NCI-H748 (cell line): ENCODE measurements around the gene MKNK1.
A peak's percentile ranks its signal among the peaks of the same experiment; 100 is the strongest.

Experiments used
- DNase-seq: peaks from one replicate; lab custom pipeline; 2025; ENCODE audit not compliant: unreplicated experiment; lab: John Stamatoyannopoulos, UW

Gene MKNK1

DNA sequence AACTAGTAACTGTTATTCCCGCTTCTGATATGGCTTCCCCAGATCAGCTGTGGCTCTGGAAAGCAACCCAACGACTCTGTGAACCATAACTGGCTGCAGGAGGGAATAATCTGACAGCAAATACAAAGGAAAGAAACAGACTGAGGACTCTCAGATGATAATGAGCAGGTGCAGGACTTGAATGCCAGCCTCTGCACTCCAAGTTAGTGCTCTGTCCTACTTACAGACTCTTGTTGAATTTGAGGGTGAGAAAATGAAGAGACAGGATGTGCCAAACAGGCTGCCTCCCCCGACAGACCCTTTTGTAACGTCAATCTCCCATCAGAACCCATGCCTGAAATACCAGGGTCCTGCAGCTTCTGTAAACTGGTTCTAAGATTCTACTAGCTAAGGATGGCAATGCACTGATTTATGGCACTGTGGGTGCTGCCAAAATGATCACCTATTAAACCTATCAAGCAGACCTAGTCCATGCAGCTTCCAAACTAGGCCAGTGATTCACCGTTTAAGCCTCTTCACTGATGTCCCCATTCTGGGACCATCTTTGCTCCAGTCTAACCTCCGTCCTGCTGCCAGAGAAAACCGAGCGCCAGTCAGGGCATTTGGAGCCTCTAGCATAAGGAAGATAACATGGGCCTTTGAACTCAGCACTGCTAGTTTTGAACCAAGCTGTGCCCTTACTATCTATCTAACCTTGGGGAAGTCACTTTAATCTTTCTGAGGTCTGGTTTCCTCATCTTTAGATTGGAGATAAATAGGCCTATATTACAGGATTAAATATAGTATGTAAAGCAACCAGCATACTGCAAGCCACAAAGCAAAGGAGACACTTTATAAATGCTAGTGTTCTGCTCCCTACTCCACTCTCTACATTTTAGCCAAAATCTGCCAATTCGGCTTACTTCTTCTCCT lies 4.8 kb downstream of the MKNK1 start:
- DNase-seq = no peak

DNA sequence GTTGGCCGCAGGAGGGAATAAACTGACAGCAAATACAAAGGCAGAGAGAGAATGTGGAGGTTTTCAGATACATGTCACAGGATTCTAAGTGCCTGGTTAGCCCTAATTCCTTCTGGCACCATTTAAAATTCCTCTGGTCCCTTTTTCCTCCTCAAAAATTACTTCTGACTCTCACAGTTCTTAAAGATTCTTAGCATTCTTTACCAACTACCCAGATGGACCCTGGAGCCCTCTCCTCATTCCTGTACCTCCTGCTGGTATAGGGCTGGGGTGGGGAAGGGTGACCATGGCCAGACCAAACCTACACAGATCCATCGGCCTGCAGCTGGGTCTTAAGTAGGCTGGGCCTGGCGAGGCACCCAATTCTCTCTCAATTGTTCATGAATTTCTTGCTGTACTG lies 7.2 kb downstream of the MKNK1 start:
- no peak for DNase-seq

DNA sequence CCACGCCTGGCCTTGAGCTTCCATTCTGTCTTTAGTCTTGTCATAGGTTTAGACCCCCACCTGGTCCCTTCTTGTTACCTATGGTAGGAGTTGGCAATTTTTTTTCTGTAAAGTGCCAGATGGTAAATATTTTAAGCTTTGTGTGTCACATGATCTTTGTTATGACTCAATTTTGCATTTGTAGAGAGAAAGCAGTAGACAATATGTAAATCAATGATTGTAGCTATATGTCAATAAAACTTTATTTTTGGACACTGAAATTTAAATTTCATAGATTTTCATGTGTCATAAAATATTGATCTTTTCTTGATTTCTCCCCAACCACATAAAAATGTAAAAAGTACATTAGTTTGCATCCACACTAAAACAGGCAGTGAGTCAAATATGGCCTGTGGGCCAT lies 8.0 kb downstream of the MKNK1 start:
- no peak for DNase-seq

DNA sequence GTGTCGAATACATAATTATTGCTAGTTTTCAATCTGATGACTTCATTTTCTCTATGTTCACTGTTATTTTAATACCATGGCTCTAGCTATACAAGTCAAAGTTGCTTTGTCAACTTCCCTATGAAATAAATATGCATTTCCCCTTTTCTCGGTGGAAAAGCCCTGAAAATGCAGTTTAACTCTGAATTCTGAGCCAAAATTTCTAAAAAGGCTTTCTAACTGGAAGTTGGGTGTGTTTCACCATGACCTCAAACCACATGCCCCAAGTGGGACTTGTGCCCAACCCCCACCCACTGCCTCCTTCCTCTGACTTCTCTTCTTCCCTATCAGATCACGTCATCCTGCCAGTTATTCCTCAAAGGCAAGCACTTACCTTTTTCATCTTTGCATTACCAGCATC lies 8.9 kb downstream of the MKNK1 start:
- DNase-seq = no peak

DNA sequence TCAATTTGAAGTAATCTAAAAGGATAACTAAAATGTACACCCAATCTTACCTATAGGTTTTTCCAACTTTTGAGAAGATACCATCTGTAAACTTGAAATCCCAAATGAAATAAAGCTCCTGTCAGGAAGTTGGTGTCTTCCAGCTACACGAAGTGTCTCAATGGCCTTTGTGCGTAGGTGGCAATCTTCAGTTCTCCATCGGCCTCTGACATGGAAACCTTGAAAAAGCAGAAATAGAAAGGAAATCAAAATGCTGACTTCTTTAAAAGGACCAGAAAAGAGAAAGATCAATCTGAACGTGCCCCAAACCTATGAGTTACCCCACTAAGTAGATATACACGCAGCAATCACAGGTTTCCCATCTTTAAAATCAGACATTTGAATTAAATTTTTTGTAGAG lies 10.0 kb downstream of the MKNK1 start:
- no peak for DNase-seq

DNA sequence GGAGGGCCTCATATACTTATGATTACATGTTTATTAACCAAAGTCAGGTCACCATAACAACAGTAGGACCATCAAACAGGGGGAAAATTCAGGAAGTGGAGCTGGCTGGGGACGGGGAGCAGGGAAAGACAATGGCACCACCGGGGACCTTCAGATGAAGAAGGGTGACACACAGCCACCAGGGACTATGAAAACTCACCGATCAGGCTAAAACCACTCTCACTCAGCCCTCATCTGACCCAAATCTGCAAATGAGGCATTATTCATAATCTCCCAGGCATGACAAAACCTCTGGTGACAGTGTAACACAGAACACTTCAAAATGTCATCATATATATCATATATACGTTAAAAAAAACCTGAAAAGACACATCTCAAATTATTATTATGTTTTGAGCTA lies 11.2 kb downstream of the MKNK1 start:
- DNase-seq = no peak

DNA sequence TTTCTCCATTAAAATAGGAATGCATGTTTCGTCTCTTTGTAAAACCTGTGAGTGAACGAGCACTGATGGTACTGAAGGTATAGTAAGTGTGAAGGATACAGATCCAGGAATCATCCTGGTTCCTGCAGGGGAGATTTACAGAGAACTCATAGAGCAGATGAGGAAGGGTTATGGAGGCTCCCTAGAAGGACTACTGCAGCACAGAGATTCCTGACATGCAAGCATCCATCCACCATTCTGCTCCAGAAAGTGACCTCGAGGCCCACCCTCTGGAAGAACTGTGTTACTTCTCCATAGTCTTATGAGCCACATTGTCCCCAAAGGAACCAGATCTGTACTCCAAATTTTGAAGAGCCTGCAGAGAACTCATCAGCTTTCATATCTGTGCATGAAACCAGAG lies 14.5 kb downstream of the MKNK1 start:
- DNase-seq = no peak

DNA sequence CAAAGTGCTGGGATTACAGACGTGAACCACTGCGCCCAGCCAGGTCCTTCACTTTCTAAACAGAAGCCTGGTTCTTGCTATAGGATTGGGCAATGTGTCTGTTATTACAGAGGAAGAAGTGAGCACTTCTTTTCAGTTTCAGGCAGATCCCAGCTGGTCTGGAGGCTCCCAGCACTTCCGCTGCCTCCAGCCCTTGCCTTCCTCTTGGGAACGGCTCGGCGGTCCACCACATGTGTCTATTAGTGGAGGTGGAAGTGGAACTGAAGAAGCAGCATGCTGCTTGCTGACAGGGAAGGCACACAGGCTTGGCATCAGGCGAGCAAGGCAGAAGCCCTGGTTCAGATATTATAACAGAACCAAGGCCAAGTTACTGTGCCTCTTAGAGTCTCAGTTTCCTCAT lies 17.0 kb downstream of the MKNK1 start:
- DNase-seq = no peak

DNA sequence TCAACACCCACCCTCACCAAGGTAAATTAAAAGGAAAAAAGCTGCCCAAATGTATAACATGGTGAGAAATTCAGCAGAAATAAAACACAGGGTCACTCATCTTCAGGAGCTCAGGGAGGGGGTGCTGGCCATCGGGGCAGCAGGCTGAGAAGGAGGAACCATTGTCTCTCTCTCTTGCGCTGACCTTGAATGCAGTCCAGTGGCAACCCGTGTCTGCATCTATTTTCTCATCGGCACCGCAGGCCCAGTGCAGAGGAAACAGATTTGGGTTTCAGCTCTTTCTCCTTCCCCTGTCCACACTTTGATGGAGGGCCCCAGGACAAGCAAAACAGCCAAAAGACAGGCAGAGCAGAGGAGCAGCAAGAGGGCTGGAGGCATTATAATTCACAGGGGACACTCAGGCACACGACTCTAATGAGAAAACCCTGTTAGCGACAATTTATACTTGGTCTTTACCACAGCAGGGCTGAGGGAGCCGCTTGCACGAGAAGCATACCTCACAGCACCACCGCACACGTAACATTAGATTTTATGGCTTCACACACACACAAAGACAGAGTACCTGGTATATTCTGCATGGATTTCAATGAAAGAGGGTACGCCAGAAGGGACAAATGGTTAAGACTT lies 18.6 kb downstream of the MKNK1 start:
- DNase-seq = no peak

DNA sequence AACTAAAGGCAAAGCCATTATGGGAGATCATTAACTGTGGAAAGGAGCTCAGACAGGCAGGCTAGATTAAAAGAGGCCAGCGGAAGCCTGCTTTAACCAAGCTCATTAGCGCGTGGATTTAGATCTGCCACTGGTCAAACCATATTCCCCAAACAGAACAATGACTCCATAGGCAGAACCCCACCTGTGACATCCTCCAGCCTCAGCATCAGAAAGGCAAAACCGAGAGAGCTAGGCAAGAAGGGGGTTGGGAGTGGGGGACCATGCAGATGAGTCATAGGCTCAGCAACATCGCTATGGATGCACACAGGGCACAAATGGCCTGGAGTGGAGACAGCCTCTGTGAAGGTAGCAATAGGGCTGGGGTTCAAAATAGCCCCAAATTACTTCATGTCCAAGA lies 20.6 kb downstream of the MKNK1 start:
- DNase-seq = no peak

DNA sequence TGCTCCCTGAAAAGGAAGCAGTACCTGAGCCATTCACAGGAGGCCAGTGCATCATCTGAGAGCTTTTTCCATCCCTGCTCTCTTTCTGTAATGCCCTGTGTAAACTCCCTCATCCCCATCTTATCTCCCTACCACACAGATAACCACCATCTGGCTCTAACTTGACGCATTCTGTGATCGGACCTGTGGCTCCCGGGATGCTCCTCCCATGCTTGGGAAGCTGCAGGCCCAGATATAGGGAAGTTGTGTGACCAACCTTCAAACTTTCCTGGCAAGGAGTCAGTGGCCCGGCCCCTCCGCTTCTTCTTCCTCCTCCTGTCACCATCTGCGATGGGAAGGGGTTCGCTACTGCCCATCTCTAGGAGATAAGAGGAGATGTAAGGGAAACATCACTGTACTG lies 21.1 kb downstream of the MKNK1 start:
- DNase-seq = no peak

DNA sequence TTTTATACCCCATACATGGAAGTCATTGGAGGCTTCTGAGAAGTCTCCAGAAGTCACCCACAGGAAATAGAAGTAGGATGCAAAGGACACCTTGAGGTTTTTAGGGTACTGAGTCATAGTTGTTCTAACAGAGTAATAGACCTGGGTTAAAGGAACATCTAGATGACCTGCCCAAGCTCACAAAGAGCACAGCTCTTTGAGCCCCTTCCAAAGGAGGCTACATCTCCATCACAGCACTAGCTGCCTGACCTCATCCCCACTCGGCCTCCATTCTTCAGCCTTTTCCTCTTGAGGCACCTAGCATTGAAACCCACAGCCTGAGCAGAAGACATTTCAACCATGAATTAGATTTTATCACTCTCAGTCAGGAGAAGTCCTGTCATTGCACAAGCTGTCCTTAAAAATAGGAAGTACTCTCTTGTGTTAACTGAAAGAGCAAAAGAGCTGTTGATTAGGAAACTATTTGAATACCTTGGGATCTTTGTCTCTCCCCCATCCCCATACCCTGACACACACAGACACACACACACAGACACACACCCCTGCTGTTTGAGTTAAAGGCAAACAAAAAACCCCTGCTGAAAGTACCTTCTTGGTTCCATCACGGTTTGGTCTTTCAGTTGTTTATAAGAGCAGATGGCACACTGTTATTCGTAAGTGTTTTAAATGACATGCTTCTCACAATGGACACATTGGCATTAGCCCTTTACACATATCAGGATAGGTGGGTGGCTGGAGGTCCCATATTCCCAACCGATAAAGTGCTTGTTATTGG lies 22.2 kb downstream of the MKNK1 start:
- peak; percentile 14 for DNase-seq

DNA sequence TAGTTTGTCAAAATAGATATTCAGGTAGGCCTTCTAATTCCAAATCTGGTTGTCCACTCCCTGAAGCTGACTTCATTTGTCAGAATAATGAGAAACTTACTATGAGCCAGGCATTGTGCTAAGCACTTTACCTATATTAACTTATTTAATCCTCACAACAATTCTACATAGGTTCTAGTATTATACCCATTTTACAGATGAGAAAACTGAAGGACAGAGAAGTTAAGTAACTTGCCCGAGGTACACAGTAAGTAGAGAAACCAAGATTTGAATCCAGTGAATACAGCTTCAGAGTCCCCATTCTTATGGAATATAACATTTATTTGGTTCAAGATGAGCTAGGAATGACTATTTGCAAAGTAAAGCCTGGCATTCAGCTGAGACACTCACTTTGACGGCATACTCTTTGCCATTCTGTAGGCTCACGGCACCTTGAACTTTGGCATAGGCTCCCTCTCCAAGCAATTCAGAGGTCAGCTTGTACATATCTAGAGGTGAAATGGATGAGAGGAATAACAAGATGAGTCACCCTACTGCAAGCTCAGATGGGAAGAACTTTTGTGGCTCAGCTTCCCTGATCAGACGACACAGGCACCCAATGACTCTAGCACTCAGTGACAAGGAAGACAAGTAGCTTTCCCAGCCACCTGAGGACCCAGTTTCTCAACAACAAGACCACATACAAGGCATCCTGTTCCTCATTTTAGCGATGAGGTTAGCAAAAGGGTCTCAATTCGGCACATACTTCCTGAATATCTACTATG lies 23.7 kb downstream of the MKNK1 start:
- DNase-seq = no peak

DNA sequence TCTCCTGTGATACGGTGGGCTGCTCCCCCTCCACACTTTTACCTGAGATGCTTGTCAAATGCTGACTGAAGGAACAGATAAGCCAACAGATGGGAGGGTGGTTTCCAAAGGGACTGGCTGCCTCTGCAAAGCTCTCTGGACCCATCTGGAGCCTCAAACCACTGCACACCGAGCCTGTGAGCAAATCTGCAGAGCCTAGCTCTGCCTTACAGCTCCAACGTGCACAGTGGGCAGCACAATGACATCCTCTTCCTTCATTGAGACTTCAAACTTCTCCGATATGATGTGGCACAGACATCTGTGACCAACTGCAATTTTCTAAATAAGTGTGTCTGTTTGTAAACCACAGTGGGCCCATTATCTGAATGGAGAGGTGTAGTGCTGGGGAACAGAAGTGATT lies 26.4 kb downstream of the MKNK1 start:
- DNase-seq = no peak

DNA sequence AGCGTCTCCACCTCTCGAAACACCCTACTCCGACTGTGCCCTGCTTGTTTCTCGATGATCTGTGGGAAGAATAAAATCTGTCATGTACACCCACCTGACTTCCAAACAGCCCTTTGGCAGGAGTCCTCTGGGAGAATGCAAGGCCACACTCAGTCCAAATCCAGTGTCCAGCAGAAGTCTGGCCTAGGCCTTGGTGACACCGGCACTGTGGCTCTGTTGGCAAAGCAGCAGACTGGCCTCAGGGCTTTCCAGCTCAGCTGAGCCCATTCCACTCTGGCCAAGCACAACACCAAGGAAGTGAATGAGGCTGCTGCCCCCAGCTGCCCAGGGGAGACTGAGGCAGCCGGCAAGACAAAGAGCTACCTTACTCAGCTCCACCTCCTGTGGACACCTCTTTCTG lies 27.5 kb downstream of the MKNK1 start:
- DNase-seq = no peak

DNA sequence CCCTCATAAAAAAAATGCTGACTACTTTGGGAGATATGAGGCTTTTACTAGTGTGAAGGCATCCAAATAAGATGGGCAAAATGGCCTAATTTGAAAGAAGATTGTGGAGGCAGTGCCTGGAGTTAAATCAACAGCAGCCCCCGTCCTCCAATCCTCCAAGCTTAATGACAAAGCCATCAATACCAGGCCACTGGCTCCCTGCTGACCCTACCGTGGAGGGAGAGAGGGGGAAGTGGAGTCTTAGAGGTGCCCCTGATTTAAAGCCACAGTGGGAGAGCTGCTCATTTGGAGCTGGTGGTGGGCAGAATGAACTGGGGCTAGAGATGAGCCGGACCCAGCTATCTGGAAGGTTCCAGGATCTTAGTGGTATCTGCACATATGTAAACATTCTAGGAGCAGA lies 28.3 kb downstream of the MKNK1 start:
- DNase-seq = peak; percentile 5

DNA sequence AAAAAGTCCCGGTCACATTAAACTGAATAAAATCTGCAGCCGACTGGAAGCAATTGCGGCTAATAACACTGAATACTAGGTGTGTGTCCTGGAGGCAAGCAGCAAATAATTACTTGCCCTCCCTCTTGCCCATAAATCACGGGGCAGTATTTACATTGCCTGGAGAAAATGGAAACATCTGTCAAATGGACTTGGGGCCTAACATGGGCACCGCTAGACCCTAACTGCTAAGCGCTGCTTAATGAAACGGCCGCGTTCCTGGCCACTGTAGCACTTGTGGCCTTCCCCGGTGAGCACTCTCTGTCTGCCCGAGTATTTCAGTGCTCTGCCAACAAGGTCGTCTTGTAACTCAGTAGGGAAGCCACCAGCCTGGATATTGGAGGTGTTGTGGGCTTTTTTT lies 28.8 kb downstream of the MKNK1 start:
- DNase-seq = peak; percentile 93

DNA sequence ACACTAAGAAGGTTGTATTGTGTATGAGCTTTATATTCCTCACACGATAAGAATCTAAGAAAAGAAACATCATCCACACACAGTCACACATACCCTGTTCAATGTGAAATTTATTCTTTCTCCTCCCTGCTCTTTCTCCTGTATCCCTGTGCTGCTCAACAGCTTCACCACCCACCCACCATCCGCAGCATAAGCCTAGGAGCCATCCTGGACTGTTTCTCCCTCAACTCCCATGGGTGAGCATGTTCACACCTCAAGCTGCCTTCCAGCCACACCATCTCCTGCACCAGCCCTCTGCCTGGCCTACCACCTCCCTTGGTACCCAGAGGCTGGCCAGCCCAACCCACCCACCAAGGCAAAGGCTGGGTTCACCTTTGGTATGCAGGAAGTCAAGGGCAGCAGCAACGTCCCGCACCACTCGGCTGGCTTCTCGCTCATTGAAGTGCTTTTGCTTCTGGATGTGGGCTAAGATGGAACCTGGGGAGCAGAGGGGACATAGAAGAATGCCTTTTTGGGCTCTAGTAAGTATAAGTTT lies 32.3 kb downstream of the MKNK1 start:
- DNase-seq = no peak

DNA sequence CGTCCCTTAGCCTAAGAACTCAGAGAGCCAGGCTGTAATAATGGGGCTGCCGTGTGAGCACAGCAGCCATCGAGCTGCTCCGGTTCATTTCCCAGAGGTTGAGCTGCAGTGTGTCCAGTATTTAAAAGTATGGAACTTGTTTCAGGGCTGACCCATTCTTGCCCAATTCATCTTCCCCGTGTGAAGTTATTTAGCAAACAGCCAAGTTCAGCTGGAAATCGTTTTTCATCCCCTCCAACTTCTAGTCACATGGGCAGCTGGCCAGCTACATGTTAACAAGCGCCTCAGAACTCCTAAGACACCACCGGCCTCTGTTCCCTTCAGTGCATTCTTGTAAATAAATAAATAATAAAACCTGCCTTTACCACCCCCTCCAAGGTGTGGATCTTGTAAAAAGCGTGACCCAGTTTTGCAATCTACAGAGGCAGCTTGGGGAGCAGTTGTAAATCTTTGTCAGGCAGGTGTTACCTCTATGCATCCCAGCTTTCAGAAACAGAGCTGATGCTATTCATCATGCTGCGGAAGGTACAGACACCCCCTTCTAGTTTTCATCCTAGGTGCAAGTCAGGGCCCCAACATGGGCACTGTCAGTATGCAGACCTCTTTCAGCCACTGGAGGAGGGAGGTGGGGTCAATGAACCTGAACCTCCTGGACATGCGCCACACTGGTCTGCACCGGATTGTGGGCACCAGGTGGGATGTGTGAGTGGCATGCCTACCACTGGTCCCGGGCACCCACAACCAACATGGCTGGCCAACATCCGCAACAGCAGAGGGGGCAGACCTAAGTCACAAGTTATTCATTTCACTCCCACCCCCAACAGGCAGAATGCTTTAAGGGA lies 34.0 kb downstream of the MKNK1 start:
- no peak for DNase-seq

DNA sequence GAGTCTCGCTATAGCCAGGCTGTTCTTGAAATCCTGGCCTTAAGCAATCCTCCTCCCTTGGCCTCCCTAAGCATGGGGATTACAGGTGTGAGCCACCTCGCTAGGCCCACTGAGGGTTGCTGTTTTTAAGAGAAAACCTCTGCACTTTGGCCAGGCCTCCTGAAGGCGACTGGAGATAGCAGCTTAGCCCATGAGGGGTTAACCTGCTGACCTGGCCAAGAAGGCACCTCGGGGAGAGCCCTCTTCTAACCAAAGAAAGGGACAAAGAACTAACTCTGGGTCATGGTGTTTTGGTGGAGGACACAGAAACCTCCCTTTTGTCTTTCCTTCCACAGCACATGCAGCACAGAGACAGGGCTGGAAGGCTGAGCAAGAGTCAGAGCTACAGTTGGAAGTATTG lies 35.0 kb downstream of the MKNK1 start:
- DNase-seq = no peak
